Ascending aorta (tissue), 2 donors: ENCODE measurements around the gene EIF2B2. TPM values are rescaled to one million over a fixed set of nuclear protein-coding genes. Genes with fewer than 3 reads are reported as not detected.

Source experiments
- DNase-seq, 2 donors: peaks; one replicate each; pipeline ENCODE4 v3.0.0-alpha.2; 2019; ENCODE audit warnings: low spot score in 2 of 2
- H3K27ac ChIP-seq, 2 donors: fragments of 200-600 bp; sonication (generic); one replicate each; pipeline ENCODE4 v1.5.1; 2016 to 2017; ENCODE audit warnings: mild to moderate bottlenecking in 1 of 2
- H3K27me3 ChIP-seq: fragments of 200-600 bp; sonication (generic); one replicate; pipeline ENCODE4 v1.5.1; 2017
- H3K36me3 ChIP-seq, 2 donors: fragments of 200-600 bp; sonication (generic); one replicate each; pipeline ENCODE4 v1.5.1; 2016
- H3K4me1 ChIP-seq, 2 donors: fragments of 200-600 bp; sonication (generic); one replicate each; pipeline ENCODE4 v1.5.1; 2016 to 2017; ENCODE audit warnings: mild to moderate bottlenecking in 1 of 2
- H3K4me3 ChIP-seq, 2 donors: fragments of 200-600 bp; sonication (generic); one replicate each; pipeline ENCODE4 v1.5.1; 2016 to 2017; ENCODE audit warnings: mild to moderate bottlenecking in 1 of 2
- H3K9me3 ChIP-seq, 2 donors: fragments of 200-600 bp; sonication (generic); one replicate each; pipeline ENCODE4 v1.5.1; 2016
- CTCF ChIP-seq, 3 experiments: fragments of 200-600 bp in 2 of 3; fragments of 450-650 bp in 1 of 3; sonication (generic) in 2 of 3; IDR thresholded peaks; one replicate each; pipeline ENCODE4 v1.5.1; 2016 to 2019; ENCODE audit warnings: antibody characterized with exemption in 3 of 3, mild to moderate bottlenecking in 1 of 3, moderate library complexity in 1 of 3
- intact Hi-C: fragments of 100-400 bp; cut with DNase I; formaldehyde crosslinking; loops from one replicate; pipeline ENCODE4 v1.15.1; 2023
- total RNA-seq: library from RNA; depleted of rRNA; stranded (reverse); fragments of >200 nt; gene quantifications from one replicate; pipeline ENCODE4 v1.1.0, GENCODE V29; 2016

EIF2B2 gene
- total RNA-seq, 1 donor from 2014 or later = 27.1 TPM

GRCh38 chr14:75032939-75033338 lies 30.2 kb downstream of the EIF2B2 start:
- intact Hi-C loops = no loop called here

DNA sequence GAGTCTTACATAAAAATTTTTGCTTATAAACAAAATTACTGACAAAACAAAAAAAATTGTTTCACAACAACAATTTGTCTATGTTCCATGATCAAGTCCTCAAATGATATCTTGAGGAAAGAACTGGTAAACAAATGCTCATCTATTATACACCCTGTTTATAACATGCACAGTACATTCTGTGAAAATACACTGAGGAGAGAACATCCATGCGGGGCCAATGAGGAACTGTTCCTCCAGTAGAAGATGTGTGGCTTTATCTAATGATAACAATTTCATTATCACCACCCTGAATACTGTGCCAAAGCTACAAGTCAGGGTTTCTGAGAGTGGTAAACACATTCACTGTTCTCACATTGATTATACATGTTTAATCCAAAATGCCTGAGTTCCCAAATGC lies 37.8 kb downstream of the EIF2B2 start:
- H3K9me3 ChIP-seq = no peaks in the 10 kb centered on the region
- H3K27me3 ChIP-seq = no peaks in the 10 kb centered on the region
- H3K4me3 ChIP-seq = no peak overlapping the region
- intact Hi-C loops = no loop called here
- TF ChIP-seq CTCF (IDR thresholded peaks at IDR 0.05) = no peak
- H3K4me1 ChIP-seq = peaks cover 0 to 7% of the 10 kb centered on the region in 2 donors
- no peak for DNase-seq
- no peak overlapping the region for H3K27ac ChIP-seq
- peaks cover 8 to 48% of the 10 kb centered on the region in 2 donors for H3K36me3 ChIP-seq

More at GRCh38 chr14:75032939-75033338, 30.2 kb downstream of the EIF2B2 start:
- H3K9me3 ChIP-seq = no peaks in the 10 kb centered on the region
- peaks cover 37 to 67% of the 10 kb centered on the region in 2 donors for H3K36me3 ChIP-seq
- TF ChIP-seq CTCF (IDR thresholded peaks at IDR 0.05) = no peak
- no peak for DNase-seq
- H3K27me3 ChIP-seq = no peaks in the 10 kb centered on the region
- no peak overlapping the region for H3K27ac ChIP-seq
- no peak overlapping the region for H3K4me3 ChIP-seq
- H3K4me1 ChIP-seq = no peaks in the 10 kb centered on the region

- no peak for TF ChIP-seq CTCF (IDR thresholded peaks at IDR 0.05)
- Histone ChIP-seq H3K4me3 (no peak overlapping the region), H3K9me3 (no peaks in the 10 kb centered on the region), H3K4me1 (peaks cover 0 to 7% of the 10 kb centered on the region in 2 donors), H3K36me3 (peaks cover 8 to 44% of the 10 kb centered on the region in 2 donors), H3K27me3 (no peaks in the 10 kb centered on the region), H3K27ac (no peak overlapping the region)
- no peak for DNase-seq
- intact Hi-C loops = no loop called here
Measured at GRCh38 chr14:75040959-75041358, 38.2 kb downstream of the EIF2B2 start.

GRCh38 chr14:75041613-75042012 lies 38.9 kb downstream of the EIF2B2 start:
- no peak for TF ChIP-seq CTCF (IDR thresholded peaks at IDR 0.05)

GRCh38 chr14:75042035-75042434 lies 39.3 kb downstream of the EIF2B2 start:
- Histone ChIP-seq H3K27ac (no peak overlapping the region), H3K4me3 (no peak overlapping the region), H3K4me1 (peaks cover 0 to 7% of the 10 kb centered on the region in 2 donors), H3K36me3 (peaks cover 8 to 33% of the 10 kb centered on the region in 2 donors), H3K27me3 (no peaks in the 10 kb centered on the region), H3K9me3 (no peaks in the 10 kb centered on the region)
- DNase-seq = no peak
- intact Hi-C loops = no loop called here
- no peak for TF ChIP-seq CTCF (IDR thresholded peaks at IDR 0.05)

More at GRCh38 chr14:75041613-75042012, 38.9 kb downstream of the EIF2B2 start:
- intact Hi-C loops = no loop called here
- Histone ChIP-seq H3K27me3 (no peaks in the 10 kb centered on the region), H3K4me3 (no peak overlapping the region), H3K36me3 (peaks cover 8 to 37% of the 10 kb centered on the region in 2 donors), H3K27ac (no peak overlapping the region), H3K4me1 (peaks cover 0 to 7% of the 10 kb centered on the region in 2 donors), H3K9me3 (no peaks in the 10 kb centered on the region)
- DNase-seq = no peak

GRCh38 chr14:75044322-75044721 lies 41.6 kb downstream of the EIF2B2 start:
- no peak overlapping the region for H3K4me3 ChIP-seq
- H3K27ac ChIP-seq = no peak overlapping the region
- DNase-seq = no peak
- no peak for TF ChIP-seq CTCF (IDR thresholded peaks at IDR 0.05)
- no peaks in the 10 kb centered on the region for H3K27me3 ChIP-seq
- intact Hi-C loops = no loop called here
- H3K4me1 ChIP-seq = peaks cover 1 to 14% of the 10 kb centered on the region in 2 donors
- H3K36me3 ChIP-seq = peaks cover 3 to 21% of the 10 kb centered on the region in 2 donors
- no peaks in the 10 kb centered on the region for H3K9me3 ChIP-seq
